Measurements from ENCODE around the gene OR7A5. TPM values are rescaled to one million over a fixed set of nuclear protein-coding genes. Genes with fewer than 3 reads are reported as not detected.

OR7A5 gene
- total and polyA plus RNA-seq, 4 donors = not detected

- no peak for TF ChIP-seq NR2F2 (IDR thresholded peaks at IDR 0.05)
Observed at GRCh38 chr19:14830702-14831101, 4.3 kb downstream of the OR7A5 start (continued).

GRCh38 chr19:14826006-14826405 lies 9.0 kb downstream of the OR7A5 start:
- Histone ChIP-seq H3K27ac (ENCODE audit: low read depth in 1 of 2, low read length in 2 of 2) (no peak overlapping the region), H3K4me3 (ENCODE audit: low read depth in 1 of 3, low read length in 3 of 3) (no peak overlapping the region)
- no peak for DNase-seq (ENCODE audit: low spot score)

GRCh38 chr19:14821937-14822336 lies 13.0 kb downstream of the OR7A5 start:
- H3K9me3 ChIP-seq (ENCODE audit: control insufficient read depth in 4 of 4, low read length in 3 of 4) = peaks cover 0 to 8% (median 4%) of the 10 kb centered on the region in 4 donors
- WGBS = 51% methylated on average over 6 of the region's 6 CpGs
- H3K27ac ChIP-seq (ENCODE audit: low read depth in 1 of 2, low read length in 2 of 2) = no peak overlapping the region
- no peak overlapping the region for H3K9ac ChIP-seq (ENCODE audit: low read depth in 1 of 2, low read length in 2 of 2)
- no peaks in the 10 kb centered on the region for H3K4me1 ChIP-seq (ENCODE audit: control insufficient read depth in 4 of 4, insufficient read depth in 4 of 4, low read length in 3 of 4)
- H3K4me3 ChIP-seq (ENCODE audit: low read depth in 1 of 3, low read length in 3 of 3) = no peak overlapping the region
- DNase-seq (ENCODE audit: low spot score) = no peak
- H3K36me3 ChIP-seq (ENCODE audit: control insufficient read depth in 4 of 4, insufficient read depth in 3 of 4, low read depth in 1 of 4, low read length in 3 of 4) = no peaks in the 10 kb centered on the region
- H3K27me3 ChIP-seq (ENCODE audit: control insufficient read depth in 4 of 4, insufficient read depth in 4 of 4, low read length in 3 of 4) = peaks cover 0 to 5% (median 2%) of the 10 kb centered on the region in 4 donors
- TF ChIP-seq RXRA (IDR thresholded peaks at IDR 0.05) (no peak), FOXA2 (IDR thresholded peaks at IDR 0.05) (no peak), SP1 (IDR thresholded peaks at IDR 0.05) (no peak), FOXA1 (IDR thresholded peaks at IDR 0.05) (no peak), TAF1 (conservative IDR thresholded peaks at IDR 0.05) (no peak), CTCF (IDR thresholded peaks at IDR 0.05; ENCODE audit: low read depth, low read length, missing input control) (no peak), RAD21 (IDR thresholded peaks at IDR 0.05) (no peak), MAX (IDR thresholded peaks at IDR 0.05) (no peak), NR2F2 (IDR thresholded peaks at IDR 0.05) (no peak), ATF3 (IDR thresholded peaks at IDR 0.05) (no peak), YY1 (IDR thresholded peaks at IDR 0.05) (no peak), HNF4A (conservative IDR thresholded peaks at IDR 0.05) (no peak), JUND (IDR thresholded peaks at IDR 0.05) (no peak), GABPA (IDR thresholded peaks at IDR 0.05 in 1 of 2, conservative IDR thresholded peaks at IDR 0.05 in 1 of 2) (no peak), HNF4G (IDR thresholded peaks at IDR 0.05) (no peak)

More at GRCh38 chr19:14826006-14826405, 9.0 kb downstream of the OR7A5 start:
- Histone ChIP-seq H3K36me3 (ENCODE audit: control insufficient read depth in 4 of 4, insufficient read depth in 3 of 4, low read depth in 1 of 4, low read length in 3 of 4) (no peaks in the 10 kb centered on the region), H3K4me1 (ENCODE audit: control insufficient read depth in 4 of 4, insufficient read depth in 4 of 4, low read length in 3 of 4) (no peaks in the 10 kb centered on the region), H3K27me3 (ENCODE audit: control insufficient read depth in 4 of 4, insufficient read depth in 4 of 4, low read length in 3 of 4) (peaks cover 0 to 5% (median 3%) of the 10 kb centered on the region in 4 donors), H3K9ac (ENCODE audit: low read depth in 1 of 2, low read length in 2 of 2) (no peak overlapping the region), H3K9me3 (ENCODE audit: control insufficient read depth in 4 of 4, low read length in 3 of 4) (peaks cover 0 to 8% (median 4%) of the 10 kb centered on the region in 4 donors)
- no peak for TF ChIP-seq ATF3 (IDR thresholded peaks at IDR 0.05)
- TF ChIP-seq HNF4G (IDR thresholded peaks at IDR 0.05) = no peak
- no peak for TF ChIP-seq JUND (IDR thresholded peaks at IDR 0.05)
- no peak for TF ChIP-seq REST (IDR thresholded peaks at IDR 0.05)
- TF ChIP-seq EGR1 (IDR thresholded peaks at IDR 0.05; ENCODE audit: low read depth in 2 of 2) = no peak
- no peak for TF ChIP-seq GABPA (IDR thresholded peaks at IDR 0.05 in 1 of 2, conservative IDR thresholded peaks at IDR 0.05 in 1 of 2)
- TF ChIP-seq NR2F2 (IDR thresholded peaks at IDR 0.05) = no peak
- TF ChIP-seq RXRA (IDR thresholded peaks at IDR 0.05) = no peak
- TF ChIP-seq SP1 (IDR thresholded peaks at IDR 0.05) = no peak
- no peak for TF ChIP-seq HNF4A (conservative IDR thresholded peaks at IDR 0.05)
- WGBS = 86% methylated on average over 2 of the region's 2 CpGs
